ENCODE data around the gene CDH23. TPM values are rescaled to one million over a fixed set of nuclear protein-coding genes. Genes with fewer than 3 reads are reported as not detected.
A peak's percentile ranks its signal among the peaks of the same experiment; 100 is the strongest.

The CDH23 gene
- total and polyA plus RNA-seq, 2 donors (not counting 1 experiment from before 2014, with no cell fraction given), result 0.01 to 0.17 TPM

DNA sequence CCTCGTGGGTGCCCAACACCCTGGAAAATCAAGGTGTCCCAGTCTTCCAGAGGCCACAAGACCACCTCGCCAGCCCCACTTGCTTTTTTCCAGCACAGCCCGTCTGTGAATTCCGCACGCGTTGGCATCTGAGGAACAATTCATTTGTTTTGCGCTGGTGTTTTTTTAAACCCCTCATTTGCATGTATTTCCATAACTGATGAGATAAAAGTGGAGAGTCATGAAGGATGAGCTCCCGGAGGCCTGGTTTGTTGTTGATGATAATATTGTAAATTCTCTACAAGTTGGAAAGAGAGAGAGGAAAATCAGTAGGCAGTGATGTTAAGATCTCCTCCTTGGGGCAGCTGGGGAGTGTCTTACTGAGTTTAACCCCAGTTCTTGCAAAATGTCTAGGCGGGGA lies 43.1 kb upstream of the CDH23 start:
- Histone ChIP-seq H3K9me3 (ENCODE audit: control insufficient read depth, insufficient read depth, low read depth, low read length) (no peaks in the 10 kb centered on the region), H3K9ac (ENCODE audit: insufficient read depth, low read length) (no peak overlapping the region), H3K4me1 (ENCODE audit: control insufficient read depth, extremely low read depth, insufficient read depth, low read length) (no peaks in the 10 kb centered on the region), H3K27me3 (ENCODE audit: control insufficient read depth, insufficient read depth, low read length) (no peaks in the 10 kb centered on the region), H2AFZ (ENCODE audit: low read length) (no peak overlapping the region), H3K79me2 (ENCODE audit: control insufficient read depth, insufficient read depth, low read length) (no peaks in the 10 kb centered on the region), H4K20me1 (ENCODE audit: control insufficient read depth, extremely low read depth, insufficient read depth, low read length) (no peaks in the 10 kb centered on the region), H3K4me2 (ENCODE audit: extremely low read depth, insufficient read depth, low read length) (no peak overlapping the region), H3K36me3 (ENCODE audit: control insufficient read depth, insufficient read depth, low read length) (no peaks in the 10 kb centered on the region), H3K27ac (ENCODE audit: insufficient read depth, low read length) (no peak overlapping the region), H3K4me3 (replicated peaks in 1 of 4; ENCODE audit: control extremely low read depth in 1 of 4, insufficient read depth in 1 of 4, low read depth in 3 of 4, low read length in 4 of 4) (no peak overlapping the region)
- TF ChIP-seq, protein P1, sequence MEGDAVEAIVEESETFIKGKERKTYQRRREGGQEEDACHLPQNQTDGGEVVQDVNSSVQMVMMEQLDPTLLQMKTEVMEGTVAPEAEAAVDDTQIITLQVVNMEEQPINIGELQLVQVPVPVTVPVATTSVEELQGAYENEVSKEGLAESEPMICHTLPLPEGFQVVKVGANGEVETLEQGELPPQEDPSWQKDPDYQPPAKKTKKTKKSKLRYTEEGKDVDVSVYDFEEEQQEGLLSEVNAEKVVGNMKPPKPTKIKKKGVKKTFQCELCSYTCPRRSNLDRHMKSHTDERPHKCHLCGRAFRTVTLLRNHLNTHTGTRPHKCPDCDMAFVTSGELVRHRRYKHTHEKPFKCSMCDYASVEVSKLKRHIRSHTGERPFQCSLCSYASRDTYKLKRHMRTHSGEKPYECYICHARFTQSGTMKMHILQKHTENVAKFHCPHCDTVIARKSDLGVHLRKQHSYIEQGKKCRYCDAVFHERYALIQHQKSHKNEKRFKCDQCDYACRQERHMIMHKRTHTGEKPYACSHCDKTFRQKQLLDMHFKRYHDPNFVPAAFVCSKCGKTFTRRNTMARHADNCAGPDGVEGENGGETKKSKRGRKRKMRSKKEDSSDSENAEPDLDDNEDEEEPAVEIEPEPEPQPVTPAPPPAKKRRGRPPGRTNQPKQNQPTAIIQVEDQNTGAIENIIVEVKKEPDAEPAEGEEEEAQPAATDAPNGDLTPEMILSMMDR (conservative IDR thresholded peaks at IDR 0.05 in 1 of 2, IDR thresholded peaks at IDR 0.05 in 1 of 2; ENCODE audit: low read depth in 1 of 2, low read length in 2 of 2), result no peak
- TF ChIP-seq EZH2 (IDR thresholded peaks at IDR 0.05; ENCODE audit: low read length, missing control alignments), result no peak
- no peak for DNase-seq (ENCODE audit: low read depth in 2 of 2)

DNA sequence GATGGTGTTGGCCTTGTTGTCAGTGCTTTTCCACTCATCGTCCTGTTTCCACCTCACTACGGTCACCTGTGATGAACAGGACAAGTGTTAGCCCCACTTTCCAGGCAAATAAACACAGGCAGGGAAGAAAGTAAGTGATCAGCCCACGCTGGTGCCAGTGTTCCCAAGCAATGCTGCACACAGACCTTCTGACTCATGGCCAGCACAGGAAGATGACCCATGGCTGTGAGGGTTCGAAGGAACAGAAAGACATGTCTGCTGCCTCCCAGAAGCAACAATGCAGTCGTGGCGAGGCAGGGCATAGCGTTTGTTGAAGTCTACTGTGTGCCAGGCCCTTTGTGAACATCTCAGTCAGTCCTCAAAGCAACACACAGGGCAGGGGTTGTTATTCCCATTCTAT lies 41.9 kb upstream of the CDH23 start:
- H3K4me1 ChIP-seq (ENCODE audit: control insufficient read depth, extremely low read depth, insufficient read depth, low read length), result no peaks in the 10 kb centered on the region
- H3K27me3 ChIP-seq (ENCODE audit: control insufficient read depth, insufficient read depth, low read length), result no peaks in the 10 kb centered on the region
- H3K4me3 ChIP-seq (replicated peaks in 1 of 4; ENCODE audit: control extremely low read depth in 1 of 4, insufficient read depth in 1 of 4, low read depth in 3 of 4, low read length in 4 of 4), result no peak overlapping the region
- no peaks in the 10 kb centered on the region for H3K36me3 ChIP-seq (ENCODE audit: control insufficient read depth, insufficient read depth, low read length)
- no peaks in the 10 kb centered on the region for H4K20me1 ChIP-seq (ENCODE audit: control insufficient read depth, extremely low read depth, insufficient read depth, low read length)
- no peak overlapping the region for H3K9ac ChIP-seq (ENCODE audit: insufficient read depth, low read length)
- no peaks in the 10 kb centered on the region for H3K79me2 ChIP-seq (ENCODE audit: control insufficient read depth, insufficient read depth, low read length)
- peak in 1 of 2 donors; percentile 7 for DNase-seq (ENCODE audit: low read depth in 2 of 2)
- no peak overlapping the region for H2AFZ ChIP-seq (ENCODE audit: low read length)
- H3K9me3 ChIP-seq (ENCODE audit: control insufficient read depth, insufficient read depth, low read depth, low read length), result no peaks in the 10 kb centered on the region
- no peak for TF ChIP-seq EZH2 (IDR thresholded peaks at IDR 0.05; ENCODE audit: low read length, missing control alignments)
- TF ChIP-seq, protein P1 (conservative IDR thresholded peaks at IDR 0.05 in 1 of 2, IDR thresholded peaks at IDR 0.05 in 1 of 2; ENCODE audit: low read depth in 1 of 2, low read length in 2 of 2), result no peak
- no peak overlapping the region for H3K4me2 ChIP-seq (ENCODE audit: extremely low read depth, insufficient read depth, low read length)
- no peak overlapping the region for H3K27ac ChIP-seq (ENCODE audit: insufficient read depth, low read length)

DNA sequence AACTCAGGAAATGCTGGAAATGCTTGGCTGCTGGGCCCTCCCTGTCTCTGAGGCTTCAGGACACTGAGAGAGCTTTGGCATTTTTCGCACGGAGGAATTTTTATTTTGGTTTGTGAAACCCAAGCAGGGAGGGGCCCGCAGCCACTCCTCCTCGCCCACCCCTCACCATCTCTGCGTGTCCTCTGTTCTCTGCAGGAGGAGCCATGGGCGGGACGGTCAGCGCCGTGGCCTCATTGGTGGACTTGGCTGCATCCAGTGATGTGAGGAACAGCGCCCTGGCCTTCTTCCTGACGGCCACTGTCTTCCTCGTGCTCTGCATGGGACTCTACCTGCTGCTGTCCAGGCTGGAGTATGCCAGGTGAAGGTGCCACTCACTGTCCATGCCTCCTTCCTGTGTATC lies 40.8 kb upstream of the CDH23 start:
- no peaks in the 10 kb centered on the region for H3K27me3 ChIP-seq (ENCODE audit: control insufficient read depth, insufficient read depth, low read length)
- no peaks in the 10 kb centered on the region for H3K79me2 ChIP-seq (ENCODE audit: control insufficient read depth, insufficient read depth, low read length)
- H3K4me2 ChIP-seq (ENCODE audit: extremely low read depth, insufficient read depth, low read length), result no peak overlapping the region
- H3K4me3 ChIP-seq (replicated peaks in 1 of 4; ENCODE audit: control extremely low read depth in 1 of 4, insufficient read depth in 1 of 4, low read depth in 3 of 4, low read length in 4 of 4), result no peak overlapping the region
- H4K20me1 ChIP-seq (ENCODE audit: control insufficient read depth, extremely low read depth, insufficient read depth, low read length), result no peaks in the 10 kb centered on the region
- TF ChIP-seq EZH2 (IDR thresholded peaks at IDR 0.05; ENCODE audit: low read length, missing control alignments), result no peak
- TF ChIP-seq, protein P1 (conservative IDR thresholded peaks at IDR 0.05 in 1 of 2, IDR thresholded peaks at IDR 0.05 in 1 of 2; ENCODE audit: low read depth in 1 of 2, low read length in 2 of 2), result no peak
- H2AFZ ChIP-seq (ENCODE audit: low read length), result no peak overlapping the region
- no peaks in the 10 kb centered on the region for H3K4me1 ChIP-seq (ENCODE audit: control insufficient read depth, extremely low read depth, insufficient read depth, low read length)
- H3K27ac ChIP-seq (ENCODE audit: insufficient read depth, low read length), result no peak overlapping the region
- DNase-seq (ENCODE audit: low read depth in 2 of 2), result no peak
- H3K9ac ChIP-seq (ENCODE audit: insufficient read depth, low read length), result no peak overlapping the region
- no peaks in the 10 kb centered on the region for H3K36me3 ChIP-seq (ENCODE audit: control insufficient read depth, insufficient read depth, low read length)
- no peaks in the 10 kb centered on the region for H3K9me3 ChIP-seq (ENCODE audit: control insufficient read depth, insufficient read depth, low read depth, low read length)

All from fibroblast of lung (primary cell).